Activated naive CD4-positive, alpha-beta T cell treated with anti-CD3 and anti-CD28 coated beads, Interleukin-2, amount 50 U/mL, for 16 hours (primary cell): ENCODE measurements around the gene BAMBI.

Source experiments
- DNase-seq: peaks from one replicate; pipeline ENCODE4 v3.0.0-alpha.2; 2020

BAMBI gene

GRCh38 chr10:28709001-28709710 is 31.8 kb downstream of the BAMBI start:
- no peak for DNase-seq

DNA sequence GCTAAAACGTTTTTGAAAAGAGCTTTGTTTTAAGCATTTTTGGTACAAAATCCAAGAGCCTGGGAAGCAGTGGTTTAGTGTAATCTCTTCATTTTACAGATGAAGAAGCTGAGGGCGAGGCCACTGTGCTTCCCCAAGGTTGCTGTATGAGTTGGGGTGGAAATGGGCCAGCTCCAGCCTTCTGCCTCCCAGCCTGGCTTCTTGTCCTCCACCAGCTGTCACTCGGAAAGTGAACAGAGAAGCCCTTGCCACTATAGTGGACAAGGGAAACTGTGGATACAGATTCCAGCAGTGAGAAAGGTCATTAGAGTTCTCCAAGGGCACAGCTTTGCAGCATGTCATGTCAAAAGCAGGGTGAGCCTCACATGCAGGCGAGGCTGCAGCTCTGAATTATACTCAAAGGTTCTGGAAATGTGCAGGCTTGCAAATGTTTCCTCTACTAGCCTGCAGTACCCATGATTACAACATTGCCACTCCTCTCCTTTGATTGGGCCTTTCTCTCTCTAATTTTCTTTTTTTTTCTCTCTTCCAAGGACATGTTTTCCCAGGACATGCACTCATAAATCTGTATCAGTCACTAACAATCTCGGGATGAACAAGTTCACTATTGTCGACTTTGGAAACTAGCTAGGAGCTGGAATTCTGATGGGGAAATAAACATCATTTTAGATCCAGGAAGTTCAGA is 33.0 kb downstream of the BAMBI start:
- DNase-seq: no peak

DNA sequence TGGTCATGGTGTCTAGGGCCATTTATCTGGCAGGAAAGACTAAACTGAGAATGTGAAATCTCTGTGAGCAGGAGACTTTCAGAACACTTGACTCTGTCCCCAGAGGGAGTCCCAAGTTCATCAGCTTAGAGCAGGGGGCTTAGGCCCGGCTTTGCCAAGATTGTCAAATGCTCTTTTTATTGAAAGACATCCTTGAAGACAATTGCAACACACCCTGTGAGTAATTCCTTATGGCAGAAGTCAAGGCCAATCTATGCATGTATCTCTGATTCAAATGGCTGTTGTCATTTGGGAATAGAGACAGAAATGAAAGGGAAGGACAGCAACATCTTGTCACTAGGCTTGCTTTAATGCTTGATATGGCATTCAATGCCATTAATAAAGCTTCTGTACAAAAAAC is 33.7 kb downstream of the BAMBI start:
- DNase-seq: no peak

GRCh38 chr10:28711776-28712175 is 34.5 kb downstream of the BAMBI start:
- no peak for DNase-seq

GRCh38 chr10:28713626-28714352 is 36.5 kb downstream of the BAMBI start:
- DNase-seq: no peak

DNA sequence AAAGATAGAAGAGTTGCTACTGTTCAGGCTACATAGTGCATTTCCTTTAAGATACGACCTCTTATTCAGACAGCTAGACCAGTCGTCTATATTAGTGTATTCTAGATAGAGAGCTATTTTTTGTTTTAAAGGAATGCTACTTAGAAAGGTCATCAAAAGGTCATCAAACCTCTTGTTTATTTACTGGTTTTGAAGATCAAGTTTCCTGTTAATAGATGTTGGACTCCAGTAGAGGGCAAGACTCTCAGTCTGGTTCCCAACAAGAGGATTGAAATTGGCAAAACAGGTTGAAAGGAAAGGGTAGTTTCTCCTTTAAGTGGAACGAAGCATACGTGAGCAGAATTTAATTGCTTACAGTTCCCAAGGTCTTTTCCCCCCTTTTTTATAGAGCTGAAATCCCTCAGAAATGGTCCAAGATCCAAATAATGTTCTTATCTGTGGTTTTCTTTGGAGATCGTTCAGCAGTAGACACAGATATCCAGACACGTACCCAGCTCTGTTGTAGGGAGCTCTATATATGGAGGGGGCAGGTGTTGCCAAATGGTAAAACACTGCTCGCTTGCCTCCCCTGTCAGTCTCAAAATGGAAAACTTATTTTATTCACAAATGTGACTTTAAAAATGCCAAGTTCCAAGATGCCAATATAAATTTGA is 37.2 kb downstream of the BAMBI start:
- no peak for DNase-seq

DNA sequence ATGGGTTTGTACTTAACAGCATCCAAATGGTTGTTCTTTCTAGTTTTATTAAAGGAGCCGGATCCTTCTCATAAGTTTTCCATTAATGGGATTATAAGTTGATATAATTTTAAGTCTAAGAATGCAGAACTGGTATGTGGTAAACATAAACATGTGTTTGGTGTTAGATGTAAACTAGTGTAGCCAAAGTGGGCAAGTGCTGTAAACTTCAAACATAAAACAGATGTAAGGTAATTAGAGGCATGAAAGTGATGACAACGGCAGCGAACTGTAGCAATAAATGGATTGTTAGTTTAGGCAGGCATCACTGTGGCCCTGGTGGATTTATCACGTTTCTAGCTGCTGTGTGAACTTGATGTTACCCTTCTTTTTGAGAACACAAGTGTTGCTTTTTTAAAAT is 37.9 kb downstream of the BAMBI start:
- no peak for DNase-seq

DNA sequence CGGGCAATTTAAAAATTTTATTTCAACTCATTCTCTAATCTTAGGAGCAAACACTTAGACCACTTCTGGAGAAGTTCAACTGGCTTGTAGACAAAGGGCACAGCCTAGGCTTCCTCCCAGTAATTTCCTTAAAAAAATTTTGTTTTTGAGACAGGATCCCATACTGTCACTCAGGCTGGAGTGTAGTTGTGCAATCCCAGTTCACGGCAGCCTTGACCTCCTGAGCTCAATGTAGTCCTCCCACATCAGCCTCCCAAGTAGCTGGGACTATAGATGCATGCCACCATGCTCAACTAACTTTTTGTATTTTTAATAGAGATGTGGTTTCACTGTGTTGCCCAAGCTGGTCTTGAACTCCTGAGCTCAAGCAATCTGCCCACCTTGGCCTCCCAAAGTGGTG is 38.4 kb downstream of the BAMBI start:
- DNase-seq: no peak

GRCh38 chr10:28716748-28717147 is 39.4 kb downstream of the BAMBI start:
- DNase-seq: no peak

DNA sequence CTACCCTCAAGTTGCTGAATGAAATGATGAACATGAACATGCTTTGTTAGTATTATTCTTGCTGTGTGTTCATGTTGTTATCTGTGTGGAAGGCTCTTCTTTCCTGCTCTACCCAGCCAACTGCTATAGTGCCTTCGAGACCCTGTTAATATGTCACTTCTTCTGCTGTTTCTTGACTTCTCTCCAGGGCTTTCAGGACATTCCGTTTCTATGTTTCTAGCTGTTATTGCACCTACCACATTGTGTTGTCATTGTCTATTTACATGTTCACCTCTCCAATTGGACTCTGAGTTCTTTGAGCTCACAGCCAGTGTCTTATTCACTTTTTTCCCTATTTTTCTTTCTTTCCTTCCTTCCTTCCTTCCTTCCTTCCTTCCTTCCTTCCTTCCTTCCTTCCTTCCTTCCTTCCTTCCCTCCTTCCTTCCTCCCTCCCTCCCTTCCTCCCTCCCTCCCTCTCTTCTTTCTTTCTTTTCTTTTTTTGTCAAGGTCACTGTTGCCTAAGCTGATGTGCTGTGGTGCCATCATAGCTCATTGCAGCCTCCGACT is 40.4 kb downstream of the BAMBI start:
- DNase-seq: no peak

DNA sequence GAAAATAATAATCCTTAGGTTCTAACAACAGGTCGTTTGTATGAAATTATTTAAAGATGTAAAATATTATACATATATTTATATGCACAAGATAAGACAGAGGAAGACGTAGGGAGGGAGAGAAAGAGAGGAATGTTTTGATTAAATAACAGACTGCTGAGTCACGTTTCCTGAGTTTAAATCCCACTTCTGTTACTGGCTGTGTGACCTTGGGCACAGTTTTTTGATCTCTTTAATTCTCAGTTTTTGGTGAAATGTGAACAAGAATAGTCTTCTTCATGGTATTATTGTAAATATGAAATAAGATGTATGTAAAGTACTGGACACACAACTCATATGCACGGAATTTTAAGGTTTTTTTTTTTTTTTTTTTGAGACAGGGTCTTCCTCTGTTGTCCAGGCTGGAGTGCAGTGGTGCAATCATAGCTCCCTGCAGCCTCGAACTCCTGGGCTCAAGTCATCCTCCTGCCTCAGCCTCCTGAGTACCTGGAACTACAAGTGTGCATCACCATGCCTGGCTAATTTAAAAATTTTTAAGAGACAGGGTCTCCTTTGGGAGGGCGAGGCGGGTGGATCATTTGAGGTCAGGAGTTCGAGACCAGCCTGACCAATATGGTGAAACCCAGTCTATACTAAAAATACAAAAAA is 42.6 kb downstream of the BAMBI start:
- no peak for DNase-seq

- no peak for DNase-seq
These were observed 44.1 kb downstream of the BAMBI start for GRCh38 chr10:28721318-28721951.

GRCh38 chr10:28722065-28722803 is 44.9 kb downstream of the BAMBI start:
- DNase-seq: no peak

- no peak for DNase-seq
These were observed 51.0 kb downstream of the BAMBI start for GRCh38 chr10:28728366-28728765.

GRCh38 chr10:28730031-28730778 is 52.9 kb downstream of the BAMBI start:
- no peak for DNase-seq

- DNase-seq: no peak
These were observed 54.8 kb downstream of the BAMBI start for GRCh38 chr10:28732091-28732490.
